GM12878 (cell line): ENCODE measurements around the gene ACCSL. TPM values are rescaled to one million over a fixed set of nuclear protein-coding genes. Genes with fewer than 3 reads are reported as not detected.

ENCODE experiments used
- ATAC-seq: fragments of 200-7000 bp; cut with Tn5 transposase; 3 replicates; pipeline ENCODE4 v1.9.1; 2020; ENCODE audit warnings: mild to moderate bottlenecking, moderate library complexity
- BruUV-seq: library from RNA; stranded (reverse); fragments of 400-500 nt; replicated peaks from 2 replicates; lab custom pipeline; 2021; lab: Mats Ljungman, UMichigan
- CTCF ChIA-PET: fragments of 300-600 bp; sonication (Branson Sonifier 250); formaldehyde crosslinking; extraction: SDS; loops from one replicate; lab custom pipeline; 2021; ENCODE audit warnings: inconsistent platforms; lab: Yijun Ruan, JAX
- POLR2A ChIA-PET: fragments of 350-600 bp; formaldehyde crosslinking; extraction: SDS; loops from one replicate; lab custom pipeline; 2021; ENCODE audit warnings: inconsistent platforms; lab: Charles Lee
- RAD21 ChIA-PET: fragments of 300-600 bp; sonication (Branson Sonifier 250); formaldehyde crosslinking; loops from one replicate; lab custom pipeline; 2023; ENCODE audit warnings: antibody characterized with exemption; ENCODE audit not compliant: unreplicated experiment; lab: Charles Lee
- SMC1A ChIA-PET: fragments of 300-600 bp; sonication (Branson Sonifier 250); formaldehyde crosslinking; loops from one replicate; lab custom pipeline; 2023; ENCODE audit not compliant: unreplicated experiment, uncharacterized antibody; lab: Charles Lee
- DNase-seq: peaks from one replicate; pipeline ENCODE4 v3.0.0-alpha.2; 2011; ENCODE audit warnings: low read depth, low spot score
- FAIRE-seq: peaks from 3 replicates; lab custom pipeline; 2011; peaks lifted over from hg19 to GRCh38; lab: Jason Lieb, UNC
- H2AFZ ChIP-seq: 2 replicates; pipeline ENCODE4 v1.6.0; 2011; ENCODE audit warnings: low read depth, low read length, control low read depth; ENCODE audit not compliant: control insufficient read depth
- H3K27ac ChIP-seq: 2 replicates; pipeline ENCODE4 v1.5.1; 2011; ENCODE audit warnings: control low read depth; ENCODE audit not compliant: control insufficient read depth, insufficient read depth
- H3K27me3 ChIP-seq, 2 experiments: replicated peaks in 1 of 2; 2 replicates each; pipeline versions ENCODE4 v1.6.0 to v1.6.1; 2011; ENCODE audit warnings: low read length in 1 of 2; ENCODE audit not compliant: control insufficient read depth in 2 of 2, insufficient read depth in 2 of 2
- H3K36me3 ChIP-seq, 2 experiments: 2 replicates each; pipeline ENCODE4 v1.5.1; 2011; ENCODE audit warnings: low read length in 1 of 2; ENCODE audit not compliant: control insufficient read depth in 2 of 2, insufficient read depth in 2 of 2
- H3K4me1 ChIP-seq: 2 replicates; pipeline ENCODE4 v1.6.1; 2011; ENCODE audit warnings: mild to moderate bottlenecking, low read length, moderate library complexity, mixed read lengths; ENCODE audit not compliant: control insufficient read depth, insufficient read depth
- H3K4me2 ChIP-seq: 2 replicates; pipeline ENCODE4 v1.6.0; 2011; ENCODE audit warnings: control low read depth; ENCODE audit not compliant: control insufficient read depth, insufficient read depth
- H3K4me3 ChIP-seq: fragments of 200-600 bp; sonication (generic); 2 replicates; pipeline ENCODE4 v1.5.1; 2016
- H3K79me2 ChIP-seq: 2 replicates; pipeline ENCODE4 v1.6.0; 2011; ENCODE audit warnings: low read length; ENCODE audit not compliant: control insufficient read depth, insufficient read depth
- H3K9ac ChIP-seq: 2 replicates; pipeline ENCODE4 v1.8.0; 2011; ENCODE audit warnings: low read length, control low read depth, mixed read lengths; ENCODE audit not compliant: control insufficient read depth, insufficient read depth
- H3K9me3 ChIP-seq: replicated peaks from 3 replicates; pipeline ENCODE4 v1.5.1; 2011; ENCODE audit warnings: mild to moderate bottlenecking, low read length; ENCODE audit not compliant: control insufficient read depth, insufficient read depth
- H4K20me1 ChIP-seq: 2 replicates; pipeline ENCODE4 v1.6.0; 2011; ENCODE audit not compliant: control insufficient read depth, insufficient read depth
- BCLAF1 ChIP-seq: fragments of 450-650 bp; IDR thresholded peaks from 2 replicates; pipeline ENCODE4 v1.6.1; 2017; ENCODE audit warnings: antibody characterized with exemption, mild to moderate bottlenecking, moderate library complexity
- BHLHE40 ChIP-seq, 2 experiments: fragments of 450-650 bp in 1 of 2; IDR thresholded peaks; 2 replicates each; pipeline ENCODE4 v1.6.1; 2011 to 2017; ENCODE audit warnings: low read depth in 2 of 2, borderline replicate concordance in 1 of 2, improper control_type of control experiment in 1 of 2, low read length in 1 of 2, mild to moderate bottlenecking in 1 of 2
- CBX3 ChIP-seq: fragments of 200-600 bp; sonication (generic); IDR thresholded peaks from 2 replicates; pipeline ENCODE4 v1.6.1; 2016; ENCODE audit warnings: low read depth, borderline replicate concordance
- CHD4 ChIP-seq: fragments of 200-600 bp; sonication (generic); IDR thresholded peaks from 2 replicates; pipeline ENCODE4 v1.6.1; 2016; ENCODE audit warnings: mild to moderate bottlenecking
- DPF2 ChIP-seq: fragments of 450-650 bp; IDR thresholded peaks from 2 replicates; pipeline ENCODE4 v1.6.1; 2017; ENCODE audit warnings: mild to moderate bottlenecking
- HCFC1 ChIP-seq: fragments of 150-350 bp; IDR thresholded peaks from 2 replicates; pipeline ENCODE4 v1.6.1; 2014; ENCODE audit warnings: low read length
- KDM1A ChIP-seq: fragments of 200-600 bp; sonication (generic); IDR thresholded peaks from 2 replicates; pipeline ENCODE4 v1.6.1; 2016; ENCODE audit warnings: borderline replicate concordance
- LARP7 ChIP-seq: fragments of 450-650 bp; IDR thresholded peaks from 2 replicates; pipeline ENCODE4 v1.6.1; 2017; ENCODE audit warnings: mild to moderate bottlenecking
- MLLT1 ChIP-seq: fragments of 450-650 bp; IDR thresholded peaks from 2 replicates; pipeline ENCODE4 v1.6.1; 2016; ENCODE audit warnings: mild to moderate bottlenecking
- MTA3 ChIP-seq: IDR thresholded peaks from 2 replicates; pipeline ENCODE4 v1.6.1; 2012; ENCODE audit warnings: low read length, inconsistent platforms, borderline replicate concordance
- POU2F2 ChIP-seq: IDR thresholded peaks from 3 replicates; pipeline ENCODE4 v1.6.1; 2011; ENCODE audit warnings: low read depth, mild to moderate bottlenecking, low read length, borderline replicate concordance
- SIX5 ChIP-seq: IDR thresholded peaks from 2 replicates; pipeline ENCODE4 v1.6.1; 2011; ENCODE audit warnings: mild to moderate bottlenecking, low read depth, low read length, moderate library complexity; ENCODE audit not compliant: severe bottlenecking
- YBX1 ChIP-seq: fragments of 450-650 bp; IDR thresholded peaks from 2 replicates; pipeline ENCODE4 v1.6.1; 2016; ENCODE audit warnings: antibody characterized with exemption
- ZNF207 ChIP-seq: fragments of 450-650 bp; IDR thresholded peaks from 2 replicates; pipeline ENCODE4 v1.6.1; 2014; ENCODE audit warnings: antibody characterized with exemption, mild to moderate bottlenecking, borderline replicate concordance
- ZNF274 ChIP-seq: IDR thresholded peaks from one replicate; pipeline ENCODE4 v1.8.0; 2011; ENCODE audit not compliant: insufficient read length, insufficient read depth
- ZNF384 ChIP-seq: IDR thresholded peaks from 2 replicates; pipeline ENCODE4 v1.6.1; 2012; ENCODE audit warnings: low read depth, mild to moderate bottlenecking, low read length, improper control_type of control experiment, borderline replicate concordance
- ZSCAN29 ChIP-seq: fragments of 450-650 bp; IDR thresholded peaks from 2 replicates; pipeline ENCODE4 v1.6.1; 2017; ENCODE audit warnings: mild to moderate bottlenecking, moderate library complexity
- WGBS: methylation state at CpG from one replicate; pipeline ENCODE4 v1.1.6; 2016; ENCODE audit warnings: low lambda C conversion rate; ENCODE audit not compliant: insufficient replicate concordance, insufficient coverage; ENCODE audit errors: missing lambda C conversion rate; 5-methylcytosine and 5-hydroxymethylcytosine counted together
- in situ Hi-C: fragments of 300-500 bp; cut with MboI; formaldehyde crosslinking; loops from 9 replicates; pipeline ENCODE4 v1.14.3; 2018; ENCODE audit warnings: mixed read lengths
- intact Hi-C: fragments of 100-400 bp; cut with micrococcal nuclease; formaldehyde crosslinking; loops from one replicate; pipeline ENCODE4 v1.14.2; 2022; ENCODE audit not compliant: unreplicated experiment
- polyA plus RNA-seq, 11 experiments: library from polyadenylated mRNA; depleted of rRNA in 4 of 11; unstranded in 6 of 11; stranded (reverse) in 5 of 11; fragments of >200 nt; fragmentation: Nextera tagmentation in 4 of 11; fragmentation: Illumina TruSeq in 1 of 11; extraction: Ambion mirVana in 4 of 11; extraction: Trizol in 1 of 11; gene quantifications; 1 replicate in 1 of 11; 2 replicates in 10 of 11; pipeline versions ENCODE4 v1.2.1 to v1.2.3, GENCODE V29; 2011 to 2016; ENCODE audit warnings: inconsistent platforms in 2 of 11, missing spikeins in 2 of 11, low read depth in 1 of 11
- total RNA-seq, 4 experiments: library from RNA; depleted of rRNA in 3 of 4; stranded (reverse); fragments of >200 nt in 3 of 4; fragmentation: Illumina TruSeq in 1 of 4; extraction: Trizol in 1 of 4; gene quantifications; 2 replicates each; pipeline versions ENCODE4 v1.2.1 to v1.2.3, GENCODE V29; 2013 to 2021

Gene ACCSL
- total and polyA plus RNA-seq, 10 of the 15 experiments (the other 5 are each of a cell fraction or from before 2014, with no cell fraction given), result 0.15 TPM; not detected in 9

GRCh38 chr11:44101098-44101497, 53.3 kb downstream of the ACCSL start (continued):
- no peak for TF ChIP-seq LARP7
- no peak for TF ChIP-seq SIX5
- no peak for TF ChIP-seq CBX3
- no peak for TF ChIP-seq POU2F2
- no peak for TF ChIP-seq MTA3
- no peak for TF ChIP-seq KDM1A
- TF ChIP-seq DPF2, result no peak
- TF ChIP-seq MLLT1, result no peak

- Histone ChIP-seq H3K4me1 (no peaks in the 10 kb centered on the region), H3K27me3 (no peaks in the 10 kb centered on the region), H3K36me3 (peaks cover 0 to 3% of the 10 kb centered on the region in 2 experiments; a peak in 2 of 4 replicates), H2AFZ (no peak overlapping the region), H3K9me3 (no peaks in the 10 kb centered on the region), H4K20me1 (no peaks in the 10 kb centered on the region), H3K4me2 (no peak overlapping the region), H3K79me2 (no peaks in the 10 kb centered on the region), H3K27ac (no peak overlapping the region), H3K4me3 (no peak overlapping the region), H3K9ac (no peak overlapping the region)
- CTCF ChIA-PET, result interaction anchor here (0.6 to 5.0 kb wide), 16 partner anchors 9 to 822 kb away, joined by 3 to 107 read pairs (median 4); partner anchors contain the start of gene EXT2
- ATAC-seq (peak; percentile 29; the same call in 1 of the 3 replicates), FAIRE-seq (no peak), DNase-seq (no peak)
- BruUV-seq, result no TSS peak
- SMC1A ChIA-PET, result interaction anchor here (0.8 to 3.5 kb wide), 9 partner anchors 8 to 184 kb away, joined by 3 to 36 read pairs (median 3); partner anchors contain the start of gene EXT2
- WGBS, result 76% methylated on average over 5 of the region's 5 CpGs
- intact Hi-C loops (loop anchor here (10.0 kb wide), 1 partner anchor 60 kb away; the partner anchor contains the start of gene ACCSL), in situ Hi-C loops (no loop called here)
- POLR2A ChIA-PET, result interaction anchor here (1.2 kb wide), 1 partner anchor 15 kb away, joined by 3 read pairs; no protein-coding TSS in a partner anchor
- RAD21 ChIA-PET, result interaction anchor here (0.9 to 1.8 kb wide), 6 partner anchors 9 to 455 kb away, joined by 3 to 5 read pairs (median 4); partner anchors contain the start of gene EXT2
- TF ChIP-seq HCFC1 (no peak), BHLHE40 (IDR thresholded peaks at IDR 0.05; ENCODE audit: borderline replicate concordance in 1 of 2, low read depth in 2 of 2, low read length in 1 of 2) (no peak), ZNF274 (no peak), ZNF384 (no peak), YBX1 (no peak), ZSCAN29 (no peak), CHD4 (no peak), ZNF207 (no peak), MLLT1 (no peak), BCLAF1 (no peak)
These were observed 56.9 kb downstream of the ACCSL start for GRCh38 chr11:44104481-44105294.
